OCI-LY3 (cell line): Measurements from ENCODE around the gene PBX3.

ENCODE experiments used
- H2AFZ ChIP-seq: fragments of 200-600, 300-600 bp; shearing (Covaris generic); 2 replicates; pipeline ENCODE4 v1.6.0; 2014; ENCODE audit warnings: antibody characterized with exemption, low read depth, low read length
- H3K27ac ChIP-seq: fragments of 200-600, 300-600 bp; sonication (generic); 2 replicates; pipeline ENCODE4 v1.5.1; 2014; ENCODE audit warnings: mild to moderate bottlenecking, low read length, moderate library complexity, mixed read lengths
- H3K27me3 ChIP-seq: fragments of 200-600, 300-600 bp; sonication (generic); 2 replicates; pipeline ENCODE4 v1.6.1; 2014; ENCODE audit warnings: low read depth, low read length, mixed read lengths
- H3K36me3 ChIP-seq: fragments of 200-600, 300-600 bp; sonication (generic); replicated peaks from 2 replicates; pipeline ENCODE3; 2014; ENCODE audit warnings: low read depth, low read length, mixed read lengths
- H3K4me1 ChIP-seq: fragments of 300-600, 200-600 bp; sonication (generic); 2 replicates; pipeline ENCODE4 v1.6.1; 2014; ENCODE audit warnings: low read length, mixed read lengths
- H3K4me2 ChIP-seq: fragments of 200-600, 300-600 bp; sonication (generic); 2 replicates; pipeline ENCODE4 v1.6.1; 2014; ENCODE audit warnings: low read length, mixed read lengths
- H3K4me3 ChIP-seq: fragments of 300-600, 200-600 bp; sonication (generic); 2 replicates; pipeline ENCODE4 v1.5.1; 2014; ENCODE audit warnings: antibody characterized with exemption, mild to moderate bottlenecking, low read length, moderate library complexity
- H3K79me2 ChIP-seq: fragments of 300-600, 200-600 bp; shearing (Covaris generic); 2 replicates; pipeline ENCODE4 v1.6.1; 2014; ENCODE audit warnings: mild to moderate bottlenecking, low read length, mixed read lengths
- H3K9ac ChIP-seq: fragments of 300-600, 200-600 bp; shearing (Covaris generic); 2 replicates; pipeline ENCODE4 v1.6.0; 2014; ENCODE audit warnings: mild to moderate bottlenecking, low read length, moderate library complexity
- H3K9me3 ChIP-seq: fragments of 200-600, 300-600 bp; shearing (Covaris generic); 2 replicates; pipeline ENCODE4 v1.6.1; 2014; ENCODE audit warnings: low read length, mixed read lengths; ENCODE audit not compliant: insufficient read depth
- H4K20me1 ChIP-seq: fragments of 200-600, 300-600 bp; sonication (generic); 2 replicates; pipeline ENCODE4 v1.6.1; 2016; ENCODE audit warnings: low read length, mixed read lengths; ENCODE audit not compliant: insufficient read depth
- EZH2phosphoT487 ChIP-seq: fragments of 200-600 bp; shearing (Covaris generic); IDR thresholded peaks from 2 replicates; pipeline ENCODE4 v1.6.1; 2018; ENCODE audit warnings: antibody characterized with exemption, mixed run types, low read depth
- TF ChIP-seq, protein P1 (sequence below): fragments of 200-600, 300-600 bp; sonication (generic); IDR thresholded peaks from 2 replicates; pipeline ENCODE4 v1.5.1; 2014; ENCODE audit warnings: antibody characterized with exemption, low read length, low read depth

Gene PBX3

DNA sequence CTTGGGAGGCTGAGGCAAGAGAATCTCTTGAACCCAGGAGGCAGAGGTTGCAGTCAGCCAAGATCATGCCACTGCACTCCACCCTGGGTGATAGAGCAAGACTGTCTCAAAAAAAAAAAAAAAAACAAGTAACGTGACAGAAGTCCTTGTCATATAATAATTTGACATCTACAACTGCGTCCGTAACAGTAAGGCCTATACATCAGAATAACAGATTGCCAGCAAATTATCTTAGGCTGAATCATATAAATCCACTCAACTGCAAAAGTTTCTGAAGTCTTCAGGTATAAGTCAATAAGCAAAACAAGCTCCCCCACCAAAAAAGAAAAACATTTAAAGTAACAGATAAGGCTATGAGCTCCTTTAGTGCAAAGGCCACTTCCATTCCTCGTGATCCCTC lies 43.5 kb upstream of the PBX3 start:
- no peak overlapping the region for H2AFZ ChIP-seq
- H3K27ac ChIP-seq: no peak overlapping the region
- no peak overlapping the region for H3K9ac ChIP-seq
- no peak overlapping the region for H3K4me3 ChIP-seq
- TF ChIP-seq EZH2phosphoT487: no peak
- TF ChIP-seq, protein P1, sequence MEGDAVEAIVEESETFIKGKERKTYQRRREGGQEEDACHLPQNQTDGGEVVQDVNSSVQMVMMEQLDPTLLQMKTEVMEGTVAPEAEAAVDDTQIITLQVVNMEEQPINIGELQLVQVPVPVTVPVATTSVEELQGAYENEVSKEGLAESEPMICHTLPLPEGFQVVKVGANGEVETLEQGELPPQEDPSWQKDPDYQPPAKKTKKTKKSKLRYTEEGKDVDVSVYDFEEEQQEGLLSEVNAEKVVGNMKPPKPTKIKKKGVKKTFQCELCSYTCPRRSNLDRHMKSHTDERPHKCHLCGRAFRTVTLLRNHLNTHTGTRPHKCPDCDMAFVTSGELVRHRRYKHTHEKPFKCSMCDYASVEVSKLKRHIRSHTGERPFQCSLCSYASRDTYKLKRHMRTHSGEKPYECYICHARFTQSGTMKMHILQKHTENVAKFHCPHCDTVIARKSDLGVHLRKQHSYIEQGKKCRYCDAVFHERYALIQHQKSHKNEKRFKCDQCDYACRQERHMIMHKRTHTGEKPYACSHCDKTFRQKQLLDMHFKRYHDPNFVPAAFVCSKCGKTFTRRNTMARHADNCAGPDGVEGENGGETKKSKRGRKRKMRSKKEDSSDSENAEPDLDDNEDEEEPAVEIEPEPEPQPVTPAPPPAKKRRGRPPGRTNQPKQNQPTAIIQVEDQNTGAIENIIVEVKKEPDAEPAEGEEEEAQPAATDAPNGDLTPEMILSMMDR: no peak
- no peaks in the 10 kb centered on the region for H3K27me3 ChIP-seq
- H3K9me3 ChIP-seq: no peaks in the 10 kb centered on the region
- peaks cover 53% of the 10 kb centered on the region for H3K4me1 ChIP-seq
- H4K20me1 ChIP-seq: peaks cover 4% of the 10 kb centered on the region; the same call in 1 of the 2 replicates
- H3K36me3 ChIP-seq: no peaks in the 10 kb centered on the region
- peaks cover 78% of the 10 kb centered on the region for H3K79me2 ChIP-seq
- H3K4me2 ChIP-seq: no peak overlapping the region

DNA sequence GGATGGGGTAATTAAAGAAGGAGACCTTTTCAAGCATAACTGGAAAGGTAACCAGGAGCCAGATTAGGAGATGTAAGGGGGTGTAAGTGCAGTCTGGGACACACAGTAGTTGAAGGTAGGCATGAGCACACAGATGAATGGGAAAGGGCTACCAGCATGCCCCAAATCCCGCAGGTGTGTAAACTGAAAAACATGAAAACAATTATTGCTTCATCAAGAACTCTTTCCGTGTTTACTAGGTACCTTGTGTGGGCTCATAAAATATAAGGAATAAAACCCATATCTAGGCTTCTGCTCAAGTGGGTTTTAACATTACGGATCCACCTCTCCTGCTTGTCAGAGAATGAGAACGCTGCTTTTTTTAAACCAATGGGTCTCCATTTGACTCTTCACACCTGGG lies 41.3 kb upstream of the PBX3 start:
- Histone ChIP-seq H3K9me3 (no peaks in the 10 kb centered on the region), H3K79me2 (peaks cover 61% of the 10 kb centered on the region), H2AFZ (no peak overlapping the region), H3K4me2 (peak overlapping the region; percentile 90), H3K4me1 (peaks cover 38% of the 10 kb centered on the region), H3K9ac (peak overlapping the region; percentile 88), H3K36me3 (no peaks in the 10 kb centered on the region), H4K20me1 (peaks cover 4% of the 10 kb centered on the region; the same call in 1 of the 2 replicates), H3K27ac (no peak overlapping the region), H3K4me3 (peak overlapping the region; percentile 96), H3K27me3 (no peaks in the 10 kb centered on the region)
- no peak for TF ChIP-seq EZH2phosphoT487
- TF ChIP-seq, protein P1: no peak

DNA sequence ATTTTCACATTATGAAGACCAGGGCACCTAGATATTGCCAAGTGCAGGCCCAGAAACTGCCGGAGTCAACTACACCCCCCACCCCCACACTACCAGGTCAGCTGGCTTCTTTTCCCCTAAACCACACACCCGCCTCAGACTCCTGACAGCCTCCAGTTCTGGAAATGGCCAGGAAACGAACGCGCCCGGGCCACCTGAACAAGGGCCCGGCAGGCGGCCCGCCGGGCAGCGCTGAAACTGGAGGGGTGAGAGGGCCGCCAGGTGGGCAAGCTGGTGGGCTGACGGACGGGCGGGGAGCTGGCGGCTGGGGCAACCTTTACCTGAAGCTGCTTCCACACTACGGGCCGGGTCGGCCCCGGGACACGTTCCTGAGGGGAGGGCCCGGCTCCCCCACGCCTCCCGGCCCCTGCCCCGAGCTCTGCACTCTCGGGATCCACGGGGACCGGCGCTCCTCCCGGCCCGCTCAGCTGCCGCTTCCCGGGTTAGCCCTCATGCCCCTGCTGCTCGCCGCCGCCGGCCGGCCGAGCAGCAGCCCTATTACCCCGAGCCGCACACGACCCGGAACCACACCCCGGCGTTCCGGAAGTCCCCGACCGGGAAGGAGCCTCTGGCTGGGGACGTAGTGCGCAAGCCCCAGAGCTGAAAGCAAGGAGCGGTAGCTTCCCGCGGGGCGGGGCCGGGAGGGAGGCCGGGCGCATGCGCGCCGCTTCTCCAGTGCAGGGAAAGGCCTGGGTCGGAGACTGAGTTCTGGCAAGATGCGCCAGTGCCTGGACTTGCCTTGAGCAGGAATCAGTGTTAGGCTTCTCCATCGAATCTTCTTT lies 40.3 kb upstream of the PBX3 start, which contains the start of gene MAPKAP1:
Gene MAPKAP1, minus strand, starts transcription at position 558 of the 821 bp plus-strand sequence. CDS start 34,634 bp downstream, outside the sequence.
- Histone ChIP-seq H2AFZ (peak within 1 kb of the TSS; percentile 60), H3K27me3 (no peaks in the 10 kb centered on the region), H3K9ac (peak within 1 kb of the TSS; percentile 88), H3K27ac (peak within 1 kb of the TSS; percentile 45), H3K36me3 (no peaks in the 10 kb centered on the region), H3K4me2 (peak within 1 kb of the TSS; percentile 90), H3K4me3 (peak within 1 kb of the TSS; percentile 96), H3K9me3 (no peaks in the 10 kb centered on the region), H4K20me1 (peaks cover under 1% of the 10 kb centered on the region; the same call in 1 of the 2 replicates), H3K79me2 (peaks cover 51% of the 10 kb centered on the region), H3K4me1 (peaks cover 32% of the 10 kb centered on the region)
- TF ChIP-seq EZH2phosphoT487: no peak
- TF ChIP-seq, protein P1: no peak

DNA sequence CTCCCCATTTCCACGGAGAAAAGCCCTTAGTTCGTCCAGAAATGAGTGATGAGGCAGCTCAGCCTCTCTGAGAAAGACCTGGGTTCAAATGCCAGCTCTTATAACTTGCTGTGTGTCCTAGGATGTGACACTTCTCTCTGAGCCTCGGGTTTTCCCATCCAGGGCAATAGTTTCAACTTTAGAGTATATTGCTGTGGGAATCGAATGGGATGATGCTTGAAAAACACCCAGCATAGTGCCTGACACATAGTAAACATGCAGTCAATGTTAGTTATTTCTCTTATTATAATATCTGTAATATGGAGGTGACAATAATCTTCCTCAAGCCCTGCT lies 39.7 kb upstream of the PBX3 start:
- peak overlapping the region; percentile 60 for H2AFZ ChIP-seq
- H3K9me3 ChIP-seq: no peaks in the 10 kb centered on the region
- H3K4me1 ChIP-seq: peaks cover 30% of the 10 kb centered on the region
- peak overlapping the region; percentile 88 for H3K9ac ChIP-seq
- H3K4me2 ChIP-seq: peak overlapping the region; percentile 70
- peak overlapping the region; percentile 96 for H3K4me3 ChIP-seq
- H3K36me3 ChIP-seq: no peaks in the 10 kb centered on the region
- H3K27me3 ChIP-seq: no peaks in the 10 kb centered on the region
- H3K27ac ChIP-seq: no peak overlapping the region
- TF ChIP-seq, protein P1: no peak
- no peak for TF ChIP-seq EZH2phosphoT487
- no peaks in the 10 kb centered on the region; the same call in 1 of the 2 replicates for H4K20me1 ChIP-seq
- H3K79me2 ChIP-seq: peaks cover 46% of the 10 kb centered on the region
